Calu3 (cell line): ENCODE data around the gene PRKRA. TPM values are rescaled to one million over a fixed set of nuclear protein-coding genes. Genes with fewer than 3 reads are reported as not detected.

Experiments used
- BruUV-seq: library from RNA; stranded (reverse); fragments of 400-500 nt; replicated peaks from 2 replicates; lab custom pipeline; 2021; lab: Mats Ljungman, UMichigan
- CTCF ChIA-PET: fragments of 300-600 bp; sonication (Branson Sonifier 250); formaldehyde crosslinking; loops from one replicate; lab custom pipeline; 2022; ENCODE audit warnings: antibody characterized with exemption; lab: Charles Lee
- DNase-seq: peaks from one replicate; pipeline ENCODE4 v3.0.0; 2022
- H3K27ac Mint-ChIP-seq: one replicate; pipeline ENCODE4 v1.8.0; 2022; ENCODE audit warnings: mixed read lengths; ENCODE audit not compliant: unreplicated experiment
- H3K27me3 Mint-ChIP-seq: one replicate; pipeline ENCODE4 v1.8.0; 2022; ENCODE audit warnings: mixed read lengths; ENCODE audit not compliant: unreplicated experiment
- H3K36me3 Mint-ChIP-seq: one replicate; pipeline ENCODE4 v1.8.0; 2022; ENCODE audit warnings: mild to moderate bottlenecking, moderate library complexity, mixed read lengths; ENCODE audit not compliant: insufficient read depth, unreplicated experiment
- H3K4me1 Mint-ChIP-seq: one replicate; pipeline ENCODE4 v1.8.0; 2022; ENCODE audit warnings: mild to moderate bottlenecking, low read depth, mixed read lengths; ENCODE audit not compliant: unreplicated experiment
- H3K4me3 Mint-ChIP-seq: one replicate; pipeline ENCODE4 v1.8.0; 2022; ENCODE audit warnings: mild to moderate bottlenecking, low read depth, moderate library complexity, mixed read lengths; ENCODE audit not compliant: unreplicated experiment
- H3K9me3 Mint-ChIP-seq: one replicate; pipeline ENCODE4 v1.8.0; 2022; ENCODE audit warnings: low read depth, mixed read lengths; ENCODE audit not compliant: unreplicated experiment
- CTCF ChIP-seq: fragments of 200-600 bp; IDR thresholded peaks from one replicate; pipeline ENCODE4 v1.8.0; 2022; ENCODE audit warnings: antibody characterized with exemption; ENCODE audit not compliant: unreplicated experiment
- intact Hi-C: fragments of 100-400 bp; cut with micrococcal nuclease; formaldehyde crosslinking; loops from one replicate; pipeline ENCODE4 v1.10.0; 2022; ENCODE audit not compliant: unreplicated experiment
- total RNA-seq: library from RNA; stranded (reverse); gene quantifications from 2 replicates; pipeline ENCODE4 v1.2.3, GENCODE V29; 2022

PRKRA gene
- total RNA-seq, 1 experiment from 2014 or later: 53.2 TPM

GRCh38 chr2:178478130-178478438, 27.1 kb upstream of the PRKRA start:
- Mint-ChIP-seq H3K4me1 (peaks cover 22% of the 10 kb centered on the region), H3K27me3 (no peaks in the 10 kb centered on the region), H3K4me3 (peak overlapping the region; percentile 94), H3K36me3 (peaks cover 37% of the 10 kb centered on the region), H3K9me3 (no peaks in the 10 kb centered on the region), H3K27ac (peak overlapping the region; percentile 89)
- DNase-seq: peak; percentile 11
- CTCF ChIA-PET: interaction anchor here (0.7 kb wide), 1 partner anchor 27 kb away, joined by 3 read pairs; the partner anchor contains the start of genes PJVK and PRKRA
- intact Hi-C loops: loop anchor here (2.0 kb wide), 1 partner anchor 45 kb away; no protein-coding TSS in a partner anchor
- TSS peak; percentile 89 for BruUV-seq
- TF ChIP-seq CTCF: no peak

GRCh38 chr2:178477443-178478129, 26.6 kb upstream of the PRKRA start:
- no peak for DNase-seq
- no peaks in the 10 kb centered on the region for H3K27me3 Mint-ChIP-seq
- H3K27ac Mint-ChIP-seq: peak overlapping the region; percentile 89
- H3K36me3 Mint-ChIP-seq: peaks cover 37% of the 10 kb centered on the region
- H3K4me3 Mint-ChIP-seq: peak overlapping the region; percentile 94
- no peaks in the 10 kb centered on the region for H3K9me3 Mint-ChIP-seq
- intact Hi-C loops: loop anchor here (2.0 kb wide), 1 partner anchor 45 kb away; no protein-coding TSS in a partner anchor
- H3K4me1 Mint-ChIP-seq: peaks cover 17% of the 10 kb centered on the region
- CTCF ChIA-PET: interaction anchor here (0.7 kb wide), 1 partner anchor 27 kb away, joined by 3 read pairs; the partner anchor contains the start of genes PJVK and PRKRA
- BruUV-seq: no TSS peak
- TF ChIP-seq CTCF: no peak

GRCh38 chr2:178476477-178476876, 25.5 kb upstream of the PRKRA start:
- intact Hi-C loops: no loop called here
- Mint-ChIP-seq H3K27ac (no peak overlapping the region), H3K9me3 (no peaks in the 10 kb centered on the region), H3K36me3 (peaks cover 37% of the 10 kb centered on the region), H3K4me3 (no peak overlapping the region), H3K27me3 (no peaks in the 10 kb centered on the region), H3K4me1 (peaks cover 8% of the 10 kb centered on the region)
- no peak for DNase-seq
- TF ChIP-seq CTCF: no peak
- BruUV-seq: no TSS peak
- CTCF ChIA-PET: no interaction called here

GRCh38 chr2:178474560-178474959, 23.6 kb upstream of the PRKRA start:
- intact Hi-C loops: no loop called here
- no peak for TF ChIP-seq CTCF
- no peaks in the 10 kb centered on the region for H3K9me3 Mint-ChIP-seq

More at GRCh38 chr2:178474560-178474959, 23.6 kb upstream of the PRKRA start:
- H3K4me3 Mint-ChIP-seq: no peak overlapping the region
- H3K27me3 Mint-ChIP-seq: no peaks in the 10 kb centered on the region
- H3K36me3 Mint-ChIP-seq: peaks cover 21% of the 10 kb centered on the region
- no TSS peak for BruUV-seq
- H3K4me1 Mint-ChIP-seq: peaks cover 6% of the 10 kb centered on the region
- no peak overlapping the region for H3K27ac Mint-ChIP-seq
- DNase-seq: no peak
- CTCF ChIA-PET: no interaction called here
